CD4-positive, alpha-beta T cell treated with Interleukin-10 for 1 hour (primary cell): Measurements from ENCODE around the gene TEPSIN.

ENCODE experiments used
- DNase-seq: peaks from one replicate; pipeline ENCODE4 v3.0.0-alpha.2; 2020

TEPSIN gene

DNA sequence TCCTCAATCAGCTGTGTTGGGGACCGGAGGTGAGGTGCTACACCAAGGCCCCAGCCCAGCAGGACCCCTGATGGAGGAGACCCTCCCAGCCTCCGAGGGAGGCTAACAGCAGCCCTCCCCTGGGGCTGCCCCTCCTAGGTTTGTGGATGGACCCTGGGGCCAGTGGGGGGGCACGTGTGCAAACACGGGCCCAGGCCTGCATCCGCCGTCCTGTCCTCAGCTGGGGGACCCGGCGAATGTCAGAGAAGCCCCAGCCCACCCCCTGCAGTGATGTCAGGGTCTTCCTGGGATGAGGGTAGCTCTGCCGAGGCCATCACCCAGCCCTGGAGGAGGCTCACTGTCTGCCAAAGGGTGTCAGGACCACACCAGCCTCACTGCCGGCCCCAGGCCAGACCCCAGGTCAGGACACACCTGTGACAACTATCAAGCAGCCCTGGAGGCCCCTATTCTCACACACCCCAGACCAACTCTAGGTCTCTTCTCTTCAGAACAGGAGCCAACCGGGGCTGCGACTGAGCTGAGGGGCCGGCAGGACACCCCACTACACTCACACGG is 42.8 kb downstream of the TEPSIN start:
- DNase-seq = no peak

GRCh38 chr17:81194941-81195901 is 43.6 kb downstream of the TEPSIN start:
- no peak for DNase-seq

GRCh38 chr17:81194225-81194760 is 44.6 kb downstream of the TEPSIN start:
- no peak for DNase-seq

- DNase-seq = no peak
Observed at GRCh38 chr17:81193470-81194224, 45.2 kb downstream of the TEPSIN start.

DNA sequence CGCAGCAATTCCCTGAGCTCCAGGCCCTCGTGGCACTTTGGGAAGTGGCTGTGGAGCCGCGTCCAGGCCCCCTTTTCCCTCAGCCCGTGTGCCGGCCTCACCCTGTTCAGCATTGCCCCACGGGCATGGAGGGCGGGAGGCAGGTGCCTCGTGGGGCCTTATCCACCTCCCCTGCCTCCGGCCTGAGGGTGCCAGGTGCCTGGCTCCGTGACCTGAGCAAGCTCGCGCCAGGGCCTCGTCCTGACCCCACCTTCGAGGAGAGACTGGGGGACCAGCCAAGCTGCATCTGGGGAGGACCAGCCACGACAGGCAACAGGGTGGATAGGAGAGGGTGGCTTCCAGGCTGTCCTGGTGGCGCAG is 45.8 kb downstream of the TEPSIN start:
- no peak for DNase-seq

DNA sequence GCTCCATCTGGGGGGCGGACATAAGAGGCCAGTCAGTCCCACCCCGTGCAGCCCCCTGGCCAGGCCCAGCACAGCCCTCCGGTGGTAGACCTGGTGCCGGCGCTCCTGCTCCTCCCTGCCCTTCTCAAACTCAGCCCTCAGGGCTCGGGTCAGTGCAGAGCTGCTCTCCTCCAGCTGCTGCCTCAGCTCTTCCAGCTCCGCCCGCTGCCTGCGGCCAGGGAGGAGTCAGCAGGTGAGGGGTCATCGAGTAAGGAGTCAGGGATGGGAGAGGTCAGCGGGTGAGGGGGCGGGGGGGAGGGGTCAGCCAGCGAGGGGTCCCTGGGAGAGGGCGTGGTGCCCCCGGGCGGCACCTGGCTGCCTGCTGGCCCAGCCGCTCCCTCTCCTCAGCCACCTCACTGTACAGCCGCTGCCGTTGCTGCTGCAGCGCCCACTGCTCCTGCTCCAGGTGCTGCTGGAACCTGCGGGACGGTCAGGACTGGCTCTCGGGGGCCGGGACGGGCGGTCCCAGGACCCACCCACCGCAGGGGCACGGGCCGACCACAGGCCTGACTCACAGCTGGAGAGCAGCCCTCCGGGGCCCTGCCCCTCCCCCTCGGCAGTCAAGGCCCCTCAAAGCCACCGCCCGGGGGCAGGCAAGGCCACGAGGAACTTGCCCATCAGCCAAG is 46.3 kb downstream of the TEPSIN start:
- no peak for DNase-seq

DNA sequence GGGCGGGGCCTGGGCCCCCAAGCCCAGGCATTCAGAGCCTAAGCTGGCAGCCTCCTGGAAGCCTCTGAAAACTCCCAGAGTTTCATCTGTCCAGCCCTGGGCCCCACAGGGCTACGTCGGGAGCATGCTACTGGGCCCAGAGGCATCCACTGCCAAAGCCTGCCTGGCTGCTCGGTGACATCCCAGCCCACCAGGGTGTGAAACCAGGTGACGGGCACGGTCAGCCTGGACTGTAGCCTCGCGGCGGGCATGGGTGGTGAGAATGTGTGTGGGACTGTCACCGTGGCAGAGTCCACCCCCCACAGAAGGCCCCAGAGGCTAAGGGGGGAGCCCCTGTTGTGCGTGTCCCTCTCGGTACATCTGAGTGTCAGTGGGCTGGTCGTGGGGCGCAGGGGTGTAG is 47.2 kb downstream of the TEPSIN start:
- DNase-seq = no peak

- no peak for DNase-seq
Observed at GRCh38 chr17:81191116-81191515, 47.7 kb downstream of the TEPSIN start.

DNA sequence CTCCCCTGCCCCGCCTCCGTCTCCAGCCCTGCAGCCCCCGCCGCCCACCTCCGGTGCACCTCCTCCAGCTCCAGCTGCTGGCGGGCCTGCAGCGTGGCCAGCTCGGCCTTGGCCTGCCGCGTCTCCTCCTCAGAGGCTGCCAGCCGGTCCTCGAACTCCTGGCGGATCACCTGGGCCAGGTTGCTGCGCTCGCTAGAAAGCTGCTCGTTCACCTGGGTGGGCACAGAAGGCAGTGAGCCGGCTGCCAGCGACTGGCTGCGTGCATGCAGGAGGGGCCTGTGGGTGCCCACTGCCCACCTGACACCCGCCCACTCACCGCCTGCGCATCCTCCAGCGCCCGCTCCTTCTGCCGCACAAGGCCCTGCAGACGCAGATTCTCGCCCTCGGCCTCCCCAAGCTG is 48.3 kb downstream of the TEPSIN start:
- DNase-seq = no peak

DNA sequence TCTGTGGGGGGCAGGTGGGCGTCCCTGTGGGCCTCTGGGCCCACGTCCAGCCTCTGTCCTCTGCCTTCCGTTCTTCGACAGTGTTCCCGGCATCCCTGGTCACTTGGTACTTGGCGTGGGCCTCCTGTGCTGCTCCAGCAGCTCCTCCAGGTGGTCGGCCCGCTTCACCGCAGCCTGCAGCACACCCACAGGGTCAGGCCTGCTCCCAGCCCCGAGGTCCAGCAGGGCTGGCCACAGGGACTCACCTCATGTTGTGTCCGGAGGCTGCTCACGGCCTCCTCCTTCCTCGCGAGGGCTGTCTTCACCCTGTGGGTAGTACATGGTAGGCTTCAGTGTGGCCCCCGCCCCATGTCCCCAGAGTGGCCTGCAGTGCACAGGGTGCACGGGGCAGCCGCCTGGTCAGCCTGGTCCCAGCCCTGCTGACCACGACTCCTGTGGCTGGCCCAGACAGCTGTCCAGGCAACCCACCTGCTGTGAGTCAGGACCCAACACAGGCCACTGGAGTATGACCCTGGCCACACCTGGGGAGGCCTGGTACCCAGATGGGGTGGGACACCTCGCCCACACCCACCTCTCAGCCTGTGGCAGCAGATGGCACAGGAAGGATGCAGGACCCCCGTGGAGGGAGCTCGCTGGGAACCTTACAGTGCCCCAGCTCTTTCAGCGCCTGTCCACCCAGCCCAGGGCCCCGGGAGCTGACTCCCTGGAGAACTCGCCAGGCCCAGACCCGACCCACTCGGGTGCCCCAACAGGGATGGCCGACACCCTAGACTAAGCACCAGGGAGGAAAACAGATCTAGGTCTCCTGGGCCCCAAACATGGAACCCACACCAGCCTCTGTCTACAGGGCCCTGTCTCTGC is 49.0 kb downstream of the TEPSIN start:
- no peak for DNase-seq

DNA sequence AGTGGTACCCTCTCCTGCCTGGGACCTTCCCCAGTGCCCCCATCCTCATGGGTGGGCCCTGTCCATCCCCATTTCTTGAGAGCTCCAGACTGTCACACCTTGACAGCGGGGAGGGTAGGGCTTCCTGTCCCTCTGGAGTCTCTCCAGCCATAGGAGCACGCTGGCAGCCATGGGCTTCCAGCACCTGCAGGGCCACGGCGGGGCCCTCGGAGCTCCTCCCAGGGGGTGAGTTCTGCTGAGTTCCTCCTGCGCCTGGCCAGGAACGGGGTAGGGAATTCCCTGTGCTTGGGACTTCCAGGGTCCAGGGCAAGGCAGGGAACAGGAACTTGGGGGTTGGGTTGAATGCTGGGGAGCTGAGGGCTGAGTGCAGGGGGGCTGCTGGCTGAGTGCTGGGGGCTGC is 49.8 kb downstream of the TEPSIN start:
- no peak for DNase-seq

DNA sequence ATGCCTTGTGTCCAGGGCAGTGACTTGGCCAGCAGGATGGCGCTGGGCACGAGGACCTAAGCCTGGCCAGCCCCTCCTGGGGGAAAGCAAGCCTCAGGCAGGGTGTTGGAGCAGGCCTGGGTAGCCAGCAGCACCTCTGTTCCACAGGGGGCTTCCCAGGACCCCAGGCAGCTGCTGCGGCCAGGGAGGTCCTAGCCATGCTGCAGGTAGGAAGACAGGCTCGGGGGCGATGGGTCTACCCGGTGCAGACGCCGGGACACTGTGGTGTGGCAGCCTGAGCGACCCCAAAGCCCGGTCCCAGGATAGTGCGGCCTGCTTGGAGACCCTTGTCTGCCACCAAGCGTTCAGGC is 50.4 kb downstream of the TEPSIN start:
- no peak for DNase-seq

GRCh38 chr17:81187586-81188490 is 51.0 kb downstream of the TEPSIN start:
- DNase-seq = no peak

- no peak for DNase-seq
Observed at GRCh38 chr17:81187120-81187519, 51.7 kb downstream of the TEPSIN start.

- DNase-seq = no peak
Observed at GRCh38 chr17:81186203-81186602, 52.7 kb downstream of the TEPSIN start.

- no peak for DNase-seq
Observed at GRCh38 chr17:81184555-81184954, 54.3 kb downstream of the TEPSIN start.

DNA sequence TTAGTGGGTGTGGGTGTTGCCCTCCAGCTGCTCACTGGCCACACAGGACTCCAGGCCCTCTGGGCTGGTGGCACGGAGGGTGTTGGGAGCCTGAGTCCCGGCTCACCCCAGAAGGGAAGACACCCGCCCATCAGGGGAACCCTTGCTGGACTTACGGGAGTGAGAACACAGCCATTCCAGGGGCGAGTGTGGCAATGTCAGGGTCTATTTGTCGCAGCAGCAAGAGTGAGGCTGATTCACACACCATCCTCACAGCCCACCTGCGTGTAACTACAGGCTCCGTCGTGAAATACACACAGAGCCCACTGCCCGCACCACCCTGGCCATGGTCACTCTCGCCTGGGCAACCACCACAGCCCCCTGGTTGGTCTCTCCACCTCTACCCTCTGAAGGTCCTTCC is 55.0 kb downstream of the TEPSIN start:
- no peak for DNase-seq

GRCh38 chr17:81183316-81183715 is 55.5 kb downstream of the TEPSIN start:
- no peak for DNase-seq

DNA sequence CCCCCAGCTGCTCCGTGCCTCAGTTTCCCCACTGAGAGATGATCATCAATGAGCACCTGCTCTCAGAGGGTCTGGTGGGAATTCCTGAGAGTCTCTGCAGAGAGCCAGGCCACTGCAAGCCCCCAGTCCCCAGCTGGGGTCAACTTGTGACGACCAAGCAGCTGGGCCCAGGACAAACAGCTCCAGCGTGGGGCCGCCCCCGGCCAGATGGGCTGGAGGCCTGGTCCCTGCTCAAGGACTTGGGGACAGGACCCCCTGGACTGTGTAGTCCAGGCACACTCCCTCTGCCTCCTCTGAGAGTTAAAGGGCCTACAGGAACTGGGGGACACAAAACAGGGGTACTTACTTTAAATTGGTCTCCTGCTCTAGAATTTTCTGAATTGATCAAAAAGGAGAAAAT is 56.3 kb downstream of the TEPSIN start:
- no peak for DNase-seq

DNA sequence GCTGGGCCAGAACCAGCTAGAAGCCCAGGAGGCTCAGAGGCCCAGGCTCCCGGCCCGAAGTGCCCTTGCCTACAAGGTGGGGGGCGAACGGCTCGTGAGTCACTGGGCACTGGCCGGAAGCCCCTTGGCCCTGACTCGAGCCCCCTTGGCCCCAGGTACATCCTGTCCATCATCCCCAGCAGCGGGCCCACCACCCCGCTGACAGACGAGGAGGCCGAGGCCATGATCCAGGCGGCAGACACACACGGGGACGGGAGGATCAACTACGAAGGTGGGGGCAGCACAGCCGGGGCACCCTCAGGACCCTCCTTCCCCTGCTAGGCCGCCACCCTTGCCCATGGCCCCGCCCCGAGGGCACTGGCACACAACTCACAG is 57.1 kb downstream of the TEPSIN start:
- DNase-seq = no peak
